IgD-negative memory B cell (primary cell): ENCODE measurements around the gene CALML3. TPM values are rescaled to one million over a fixed set of nuclear protein-coding genes. Genes with fewer than 3 reads are reported as not detected.
"Not testable (repeated sequence)": the region's sequence is repeated elsewhere in the genome, so short reads cannot be mapped to it uniquely, and the experiment has no call there.

Source experiments
- H3K27ac Mint-ChIP-seq, 3 donors: one replicate each; pipeline ENCODE4 v1.8.0; 2020 to 2022; ENCODE audit warnings: mild to moderate bottlenecking in 3 of 3, mixed read lengths in 3 of 3, moderate library complexity in 1 of 3
- H3K27me3 Mint-ChIP-seq: one replicate; pipeline ENCODE4 v1.8.0; 2021; ENCODE audit warnings: mixed read lengths
- H3K36me3 Mint-ChIP-seq: one replicate; pipeline ENCODE4 v1.8.0; 2020; ENCODE audit warnings: mild to moderate bottlenecking, mixed read lengths
- H3K4me1 Mint-ChIP-seq, 3 donors: one replicate each; pipeline ENCODE4 v1.8.0; 2020 to 2022; ENCODE audit warnings: mixed read lengths in 3 of 3, mild to moderate bottlenecking in 1 of 3
- H3K4me3 Mint-ChIP-seq, 4 donors: one replicate each; pipeline ENCODE4 v1.8.0; 2020 to 2022; ENCODE audit warnings: mild to moderate bottlenecking in 4 of 4, mixed read lengths in 4 of 4, moderate library complexity in 3 of 4
- H3K9me3 Mint-ChIP-seq, 3 donors: one replicate each; pipeline ENCODE4 v1.8.0; 2020 to 2021; ENCODE audit warnings: mixed read lengths in 3 of 3, mild to moderate bottlenecking in 1 of 3
- polyA plus RNA-seq: library from polyadenylated mRNA; unstranded; fragments of 300-500 nt; fragmentation: Illumina TruSeq; gene quantifications from one replicate; pipeline ENCODE4 v1.2.3, GENCODE V29; 2021

CALML3 gene
- not detected for polyA plus RNA-seq

DNA sequence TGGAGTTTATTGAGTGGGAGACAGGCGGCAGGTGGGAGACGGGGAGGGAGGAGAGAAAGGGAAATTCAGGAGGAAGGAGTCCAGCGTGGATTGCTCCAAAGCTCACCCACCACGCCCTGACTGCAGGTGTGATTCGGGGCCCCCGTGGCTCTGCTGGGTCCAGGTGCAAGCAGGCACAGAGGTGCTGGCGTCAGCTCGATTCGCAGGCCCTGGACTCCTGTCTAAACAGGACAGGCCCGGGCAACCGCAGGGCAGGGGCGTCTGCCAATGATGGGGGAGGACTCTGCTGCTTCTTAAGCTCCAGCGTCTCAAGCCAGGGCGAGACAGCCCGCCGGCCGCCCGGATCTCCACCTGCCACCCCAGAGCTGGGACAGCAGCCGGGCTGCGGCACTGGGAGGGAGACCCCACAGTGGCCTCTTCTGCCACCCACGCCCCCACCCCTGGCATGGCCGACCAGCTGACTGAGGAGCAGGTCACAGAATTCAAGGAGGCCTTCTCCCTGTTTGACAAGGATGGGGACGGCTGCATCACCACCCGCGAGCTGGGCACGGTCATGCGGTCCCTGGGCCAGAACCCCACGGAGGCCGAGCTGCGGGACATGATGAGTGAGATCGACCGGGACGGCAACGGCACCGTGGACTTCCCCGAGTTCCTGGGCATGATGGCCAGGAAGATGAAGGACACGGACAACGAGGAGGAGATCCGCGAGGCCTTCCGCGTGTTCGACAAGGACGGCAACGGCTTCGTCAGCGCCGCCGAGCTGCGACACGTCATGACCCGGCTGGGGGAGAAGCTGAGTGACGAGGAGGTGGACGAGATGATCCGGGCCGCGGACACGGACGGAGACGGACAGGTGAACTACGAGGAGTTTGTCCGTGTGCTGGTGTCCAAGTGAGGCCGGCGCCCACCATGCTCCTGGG lies at the start of gene CALML3:
CALML3 (plus strand) TSS at position 321 of the 920 bp plus-strand sequence; CDS start at position 446, 125 bp downstream.
- Mint-ChIP-seq H3K27me3 (peaks cover 7% of the 10 kb centered on the region), H3K36me3 (no peaks in the 10 kb centered on the region), H3K4me1 (no peaks in the 10 kb centered on the region), H3K4me3 (no peak within 1 kb of the TSS), H3K9me3 (peaks cover 0 to 4% (median 2%) of the 10 kb centered on the region in 3 donors), H3K27ac (no peak within 1 kb of the TSS)

DNA sequence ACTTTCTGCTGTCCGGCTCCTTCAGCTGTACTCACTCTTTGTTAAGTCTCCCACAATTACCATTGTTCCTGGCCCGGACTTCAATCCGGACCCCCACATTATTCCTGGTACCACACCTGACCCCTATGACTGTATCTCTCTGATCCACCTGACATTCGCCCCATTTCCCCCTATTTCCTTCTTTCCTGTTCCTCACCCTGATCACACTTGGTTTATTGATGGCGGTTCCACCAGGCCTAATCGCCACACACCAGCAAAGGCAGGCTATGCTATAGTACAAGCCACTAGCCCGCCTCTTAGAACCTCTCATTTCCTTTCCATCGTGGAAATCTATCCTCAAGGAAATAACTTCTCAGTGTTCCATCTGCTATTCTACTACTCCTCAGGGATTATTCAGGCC lies 49.7 kb upstream of the CALML3 start:
- H3K27me3 Mint-ChIP-seq, H3K9me3 Mint-ChIP-seq, H3K4me1 Mint-ChIP-seq, H3K36me3 Mint-ChIP-seq, H3K27ac Mint-ChIP-seq, H3K4me3 Mint-ChIP-seq: not testable (repeated sequence)

DNA sequence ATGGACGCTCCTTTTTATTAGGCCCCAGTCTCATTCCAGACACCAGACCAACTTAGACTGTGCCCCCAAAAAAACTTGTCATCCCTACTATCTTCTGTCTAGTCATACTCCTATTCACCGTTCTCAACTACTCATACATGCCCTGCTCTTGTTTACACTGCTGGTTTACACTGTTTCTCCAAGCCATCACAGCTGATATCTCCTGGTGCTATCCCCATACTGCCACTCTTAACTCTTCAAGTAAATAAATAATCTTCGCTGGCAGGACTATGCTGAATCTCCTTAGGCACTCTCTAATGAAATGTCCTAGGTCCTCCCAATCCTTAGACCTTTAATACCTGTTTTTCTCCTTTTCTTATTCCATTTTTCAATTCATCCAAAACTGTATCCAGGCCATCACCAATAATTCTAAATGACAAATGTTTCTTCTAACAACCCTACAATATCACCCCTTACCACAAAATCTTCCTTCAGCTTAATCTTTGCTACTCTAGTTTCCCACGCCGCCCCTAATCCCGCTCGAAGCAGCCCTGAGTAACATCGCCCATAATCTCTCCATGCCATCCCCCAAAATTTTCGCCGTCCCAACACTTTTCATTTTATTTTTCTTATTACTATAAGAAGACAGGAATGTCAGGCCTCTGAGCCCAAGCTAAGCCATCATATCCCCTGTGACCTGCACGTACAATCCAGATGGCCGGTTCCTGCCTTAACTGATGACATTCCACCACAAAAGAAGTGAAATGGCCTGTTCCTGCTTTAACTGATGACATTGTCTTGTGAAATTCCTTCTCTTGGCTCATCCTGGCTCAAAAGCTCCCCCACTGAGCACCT lies 48.6 kb upstream of the CALML3 start:
- H3K4me3 Mint-ChIP-seq, H3K36me3 Mint-ChIP-seq, H3K4me1 Mint-ChIP-seq, H3K9me3 Mint-ChIP-seq, H3K27me3 Mint-ChIP-seq, H3K27ac Mint-ChIP-seq: not testable (repeated sequence)

DNA sequence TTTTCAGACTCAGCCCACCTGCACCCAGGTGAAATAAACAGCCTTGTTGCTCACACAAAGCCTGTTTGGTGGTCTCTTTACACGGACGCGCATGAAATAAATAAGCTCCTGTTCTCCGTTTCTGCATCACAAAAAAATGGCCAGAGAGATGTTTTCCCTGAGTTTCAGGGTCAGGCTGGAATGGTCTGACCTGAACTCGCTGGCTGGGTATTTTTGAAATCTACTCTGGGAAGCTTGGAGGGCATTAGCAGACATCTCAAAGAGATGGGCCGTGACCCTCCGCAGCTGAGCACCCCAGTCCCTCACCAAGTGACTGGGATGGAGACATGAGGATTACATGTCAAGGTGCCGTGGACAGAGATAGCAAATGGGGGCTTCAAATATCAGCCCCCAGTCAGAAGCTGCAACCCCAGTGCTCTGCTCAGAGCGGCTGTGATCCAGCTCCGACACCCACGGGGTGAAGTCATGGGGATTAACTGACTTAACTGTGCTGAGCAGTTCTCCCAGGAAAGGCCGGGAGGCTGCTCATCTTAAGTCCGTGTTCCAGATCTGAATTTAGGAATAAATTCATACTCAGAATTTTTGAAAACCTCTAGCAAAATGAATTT lies 47.7 kb upstream of the CALML3 start:
- Mint-ChIP-seq H3K27ac (no peak overlapping the region), H3K36me3 (peaks cover 2% of the 10 kb centered on the region), H3K9me3 (peaks cover 0 to 1% (median 0%) of the 10 kb centered on the region in 3 donors), H3K4me1 (peaks cover 0 to 5% (median 0%) of the 10 kb centered on the region in 3 donors), H3K4me3 (no peak overlapping the region), H3K27me3 (peaks cover 2% of the 10 kb centered on the region)

DNA sequence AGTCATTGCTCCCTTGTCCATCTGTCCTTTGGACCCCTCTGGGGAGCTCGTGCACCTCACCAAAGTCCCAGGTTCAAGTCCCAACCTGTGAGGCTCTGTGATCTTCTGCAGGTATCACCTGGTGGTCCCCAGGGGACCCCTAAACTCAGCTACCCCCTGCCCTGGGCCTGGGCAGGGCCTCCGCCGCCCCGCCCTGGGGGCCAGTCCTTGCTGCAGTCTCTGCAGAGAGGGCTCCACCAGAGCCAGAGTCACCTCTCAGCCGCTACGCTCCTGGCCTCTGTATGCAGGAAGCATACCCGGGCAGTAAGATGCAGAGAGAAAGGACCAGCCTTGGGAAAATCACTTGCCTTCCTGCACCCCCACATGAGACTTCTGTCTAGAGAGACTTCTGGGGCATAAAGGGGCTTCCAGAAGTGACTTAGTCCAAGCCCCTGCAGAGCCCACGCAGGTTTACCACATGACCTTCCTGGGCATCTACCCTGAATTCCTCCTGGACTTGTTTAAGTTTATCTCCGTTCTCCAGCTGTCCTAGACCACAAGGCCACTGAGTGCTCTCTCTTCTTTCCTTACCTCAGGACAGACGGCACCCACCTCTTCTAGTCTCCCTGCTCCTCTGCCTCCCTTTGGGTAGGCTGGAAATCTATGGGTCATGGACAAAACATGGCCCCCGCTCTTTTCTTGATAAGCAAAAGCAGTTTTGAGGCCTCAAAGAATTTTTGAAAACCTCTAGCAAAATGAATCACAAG lies 46.6 kb upstream of the CALML3 start:
- Mint-ChIP-seq H3K4me1 (peaks cover 0 to 5% (median 0%) of the 10 kb centered on the region in 3 donors), H3K36me3 (peaks cover 2% of the 10 kb centered on the region), H3K27me3 (peaks cover 2% of the 10 kb centered on the region), H3K4me3 (no peak overlapping the region), H3K9me3 (peaks cover 0 to 1% (median 0%) of the 10 kb centered on the region in 3 donors), H3K27ac (no peak overlapping the region)

DNA sequence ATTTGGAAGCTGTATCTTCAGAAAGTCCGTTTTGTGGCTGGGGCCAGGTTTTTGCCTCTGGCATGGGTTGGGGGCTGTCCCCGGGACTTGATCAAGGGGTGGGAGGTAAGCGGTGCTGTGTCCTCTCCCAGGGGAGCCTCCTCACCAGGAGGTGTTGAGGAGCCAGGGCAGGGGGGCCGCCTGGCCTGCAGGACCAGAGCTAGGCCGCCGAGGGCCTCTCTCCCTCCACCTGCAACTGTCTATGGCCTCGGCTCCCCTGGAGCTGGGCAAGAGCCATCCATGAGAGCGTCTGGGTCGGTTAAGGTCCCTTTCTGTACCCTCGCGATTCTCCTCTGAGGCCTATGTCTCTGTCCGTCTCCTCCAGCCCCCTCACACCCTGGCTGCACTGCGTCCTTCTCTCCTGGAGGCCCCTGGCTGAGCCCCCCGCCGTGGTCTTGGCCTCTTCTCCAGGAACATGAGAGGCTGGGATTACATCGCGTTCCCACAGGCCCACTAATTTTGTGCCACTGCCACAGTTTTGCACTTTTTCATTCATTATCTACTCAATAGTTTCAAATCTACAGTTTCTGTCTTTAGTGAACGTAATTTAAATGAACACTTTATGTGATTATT lies 46.0 kb upstream of the CALML3 start:
- no peak overlapping the region for H3K27ac Mint-ChIP-seq
- H3K36me3 Mint-ChIP-seq = peaks cover 2% of the 10 kb centered on the region
- H3K4me1 Mint-ChIP-seq = peaks cover 0 to 2% (median 0%) of the 10 kb centered on the region in 3 donors
- peaks cover 2% of the 10 kb centered on the region for H3K27me3 Mint-ChIP-seq
- no peak overlapping the region for H3K4me3 Mint-ChIP-seq
- peaks cover 0 to 1% (median 0%) of the 10 kb centered on the region in 3 donors for H3K9me3 Mint-ChIP-seq

DNA sequence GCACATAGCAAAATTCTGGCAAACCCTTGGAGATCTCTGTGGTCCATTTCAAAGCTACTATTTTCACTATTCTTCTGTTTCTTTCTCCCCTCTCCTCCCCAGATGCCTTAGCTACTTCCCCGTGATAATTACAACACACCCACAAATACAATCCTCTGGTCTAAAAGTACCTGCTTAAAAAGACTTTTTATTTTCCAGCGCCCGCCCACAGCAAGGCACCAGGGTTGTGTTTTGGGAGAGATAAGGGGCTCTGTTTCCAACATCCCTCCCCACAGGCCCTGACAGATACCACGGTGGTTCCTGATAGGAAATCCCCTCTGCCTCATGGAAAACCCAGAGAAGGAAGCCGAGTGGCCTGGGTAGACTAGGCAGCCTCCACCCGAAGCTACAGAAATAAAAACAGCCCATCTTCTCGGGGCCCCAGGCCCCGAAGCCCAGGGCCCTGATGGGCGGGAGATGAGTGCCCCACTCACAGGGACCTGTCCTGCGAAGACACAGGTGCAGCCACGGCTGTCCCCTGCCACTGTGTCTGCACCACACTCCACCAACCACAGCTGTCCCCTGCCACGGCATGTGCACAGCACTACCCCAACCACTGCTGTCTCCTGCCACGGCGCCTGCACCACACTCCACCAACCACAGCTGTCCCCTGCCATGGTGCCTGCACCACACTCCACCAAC lies 45.1 kb upstream of the CALML3 start:
- H3K27ac Mint-ChIP-seq = no peak overlapping the region
- H3K4me3 Mint-ChIP-seq = no peak overlapping the region
- H3K4me1 Mint-ChIP-seq = peaks cover 0 to 2% (median 0%) of the 10 kb centered on the region in 3 donors

DNA sequence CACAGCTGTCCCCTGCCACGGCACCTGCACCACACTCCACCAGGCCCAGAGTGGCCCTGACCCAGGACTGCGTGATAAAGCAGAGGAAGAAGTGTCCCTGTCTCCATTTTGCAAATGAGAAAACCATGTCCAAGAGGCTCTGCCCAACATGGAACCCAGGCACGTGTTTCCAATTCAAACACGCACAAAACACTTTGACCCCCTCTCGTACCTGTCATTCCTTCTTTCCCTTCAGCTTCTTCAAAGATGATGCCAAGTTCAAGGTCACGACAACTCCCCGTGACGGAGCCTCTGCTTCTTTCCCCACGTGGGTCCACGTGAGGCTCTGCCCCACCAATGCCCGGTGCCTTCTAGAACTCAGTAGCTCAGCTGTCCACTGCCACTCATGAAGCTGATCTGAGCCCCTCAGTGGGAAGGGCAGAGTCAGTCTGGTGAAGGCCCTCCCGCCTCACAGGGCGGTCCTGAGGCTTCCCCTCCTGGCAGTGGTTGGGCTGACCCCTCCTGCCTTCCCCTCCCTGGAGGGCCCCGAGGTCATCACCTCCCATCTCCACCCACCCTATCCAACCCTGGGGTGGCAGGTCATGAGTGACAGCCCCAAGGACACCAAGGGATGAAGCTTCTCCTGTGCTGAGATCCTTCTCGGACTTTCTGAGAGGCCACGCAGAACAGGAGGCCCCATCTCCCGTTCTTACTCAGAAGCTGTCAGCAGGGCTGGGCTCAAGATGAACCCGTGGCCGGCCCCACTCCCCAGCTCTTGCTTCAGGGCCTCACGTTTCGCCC lies 44.4 kb upstream of the CALML3 start:
- H3K9me3 Mint-ChIP-seq = peaks cover 0 to 1% (median 0%) of the 10 kb centered on the region in 3 donors
- H3K4me3 Mint-ChIP-seq = no peak overlapping the region
- peaks cover 6% of the 10 kb centered on the region for H3K27me3 Mint-ChIP-seq
- peaks cover 0 to 2% (median 0%) of the 10 kb centered on the region in 3 donors for H3K4me1 Mint-ChIP-seq
- H3K27ac Mint-ChIP-seq = no peak overlapping the region
- H3K36me3 Mint-ChIP-seq = peaks cover 2% of the 10 kb centered on the region

More for the DNA sequence above, 45.1 kb upstream of the CALML3 start:
- H3K36me3 Mint-ChIP-seq = peaks cover 2% of the 10 kb centered on the region
- H3K27me3 Mint-ChIP-seq = peaks cover 2% of the 10 kb centered on the region
- peaks cover 0 to 1% (median 0%) of the 10 kb centered on the region in 3 donors for H3K9me3 Mint-ChIP-seq

DNA sequence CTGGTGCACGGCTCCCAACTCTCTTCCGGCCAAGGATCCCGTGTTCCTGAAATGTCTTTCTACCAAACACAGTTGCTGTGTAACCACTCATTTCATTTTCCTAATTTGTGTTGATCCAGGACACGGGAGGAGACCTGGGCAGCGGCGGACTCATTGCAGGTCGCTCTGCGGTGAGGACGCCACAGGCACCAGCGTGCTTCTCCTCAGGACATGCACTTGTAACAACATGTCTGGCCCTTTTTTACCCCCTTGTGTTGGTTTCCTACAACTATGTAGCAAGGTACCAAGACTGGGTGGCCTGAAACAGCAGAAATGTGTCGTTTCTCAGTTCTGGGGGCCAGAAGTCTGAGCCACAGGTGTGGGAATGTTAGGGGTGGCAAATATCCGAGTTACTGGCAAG lies 43.6 kb upstream of the CALML3 start:
- H3K27me3 Mint-ChIP-seq = peaks cover 9% of the 10 kb centered on the region
- H3K27ac Mint-ChIP-seq = peak overlapping the region in 1 of 3 donors; percentile 68
- H3K4me1 Mint-ChIP-seq = peaks cover 0 to 2% (median 0%) of the 10 kb centered on the region in 3 donors
- peaks cover 2% of the 10 kb centered on the region for H3K36me3 Mint-ChIP-seq
- peaks cover 0 to 1% (median 0%) of the 10 kb centered on the region in 3 donors for H3K9me3 Mint-ChIP-seq
- no peak overlapping the region for H3K4me3 Mint-ChIP-seq

DNA sequence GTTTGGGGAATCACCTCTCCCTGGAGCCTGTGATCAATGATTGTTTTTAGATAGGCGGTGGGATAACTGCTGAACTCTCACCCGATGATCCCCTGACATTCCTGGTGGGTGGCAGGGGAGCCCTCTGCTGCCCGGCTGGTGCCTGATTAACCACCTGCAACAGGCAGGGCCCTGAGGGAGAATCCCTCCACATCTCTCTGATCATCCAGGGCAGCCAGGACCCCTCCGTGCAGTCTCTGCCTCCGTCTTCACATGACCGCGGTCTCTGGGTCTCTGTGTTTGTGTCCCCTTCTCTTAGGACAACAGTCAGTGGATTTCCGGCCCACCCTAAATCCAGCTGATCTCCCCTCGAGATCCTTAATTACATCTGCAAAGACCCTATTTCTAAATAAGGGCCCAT lies 42.7 kb upstream of the CALML3 start:
- Mint-ChIP-seq H3K4me1 (peaks cover 0 to 2% (median 0%) of the 10 kb centered on the region in 3 donors), H3K27ac (no peak overlapping the region), H3K4me3 (no peak overlapping the region), H3K9me3 (peaks cover 0 to 1% (median 0%) of the 10 kb centered on the region in 3 donors), H3K36me3 (no peaks in the 10 kb centered on the region), H3K27me3 (peaks cover 10% of the 10 kb centered on the region)

DNA sequence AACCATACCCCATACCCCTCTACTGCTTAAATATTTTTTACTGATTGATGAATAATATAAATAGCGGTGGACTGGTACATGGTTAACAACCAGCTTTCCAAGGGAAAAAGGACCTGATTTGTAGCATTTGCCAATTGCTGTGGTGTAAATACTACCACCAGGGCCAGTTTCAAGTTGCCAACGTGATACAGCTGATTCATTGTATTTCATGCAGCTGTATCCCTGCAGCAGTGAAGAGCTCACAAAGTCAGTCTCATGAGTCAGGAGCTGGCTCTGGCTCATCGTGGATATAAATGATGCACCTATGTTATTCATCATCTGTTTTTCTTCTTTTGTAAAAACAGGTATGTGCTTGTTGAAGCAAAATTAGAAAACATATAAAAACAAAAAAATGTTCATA lies 40.6 kb upstream of the CALML3 start:
- Mint-ChIP-seq H3K9me3 (peaks cover 0 to 1% (median 0%) of the 10 kb centered on the region in 3 donors), H3K4me1 (peaks cover 0 to 2% (median 0%) of the 10 kb centered on the region in 3 donors), H3K36me3 (no peaks in the 10 kb centered on the region), H3K4me3 (no peak overlapping the region), H3K27me3 (peaks cover 18% of the 10 kb centered on the region), H3K27ac (no peak overlapping the region)

DNA sequence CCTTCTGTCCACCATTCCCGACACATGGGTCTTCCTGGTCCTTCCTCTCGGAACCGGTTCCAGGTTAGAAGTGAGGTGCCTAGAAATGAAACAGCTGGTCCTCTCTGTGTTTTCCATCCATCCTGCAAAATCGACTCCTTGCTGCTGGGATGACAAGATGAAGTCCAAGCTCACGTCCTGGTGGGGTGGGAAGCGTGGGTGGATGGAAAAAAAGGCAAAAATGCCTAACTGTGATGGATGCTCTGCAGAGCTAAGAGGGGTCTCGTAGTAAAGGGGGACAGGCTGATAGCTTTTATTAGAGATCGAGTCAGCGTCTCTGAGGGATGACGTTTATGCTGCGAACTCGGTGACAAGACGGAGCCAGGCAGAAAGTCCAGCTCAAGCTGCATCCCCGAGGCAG lies 39.5 kb upstream of the CALML3 start:
- no peaks in the 10 kb centered on the region for H3K36me3 Mint-ChIP-seq
- H3K27ac Mint-ChIP-seq = no peak overlapping the region
- peaks cover 0 to 1% (median 0%) of the 10 kb centered on the region in 3 donors for H3K9me3 Mint-ChIP-seq
- peak overlapping the region in 1 of 4 donors; percentile 47 for H3K4me3 Mint-ChIP-seq
- H3K27me3 Mint-ChIP-seq = peaks cover 19% of the 10 kb centered on the region
- no peaks in the 10 kb centered on the region for H3K4me1 Mint-ChIP-seq
